HCT116 (cell line): ENCODE data around the gene FRAS1. TPM values are rescaled to one million over a fixed set of nuclear protein-coding genes. Genes with fewer than 3 reads are reported as not detected.

ENCODE experiments used
- ATAC-seq: fragments of 200-7000 bp; cut with Tn5 transposase; 2 replicates; pipeline ENCODE4 v1.9.1; 2020; ENCODE audit warnings: mild to moderate bottlenecking, moderate library complexity
- BruUV-seq: library from RNA; stranded (reverse); fragments of 400-500 nt; replicated peaks from 2 replicates; lab custom pipeline; 2021; lab: Mats Ljungman, UMichigan
- CTCF ChIA-PET: fragments of 300-600 bp; sonication (Branson Sonifier 250); formaldehyde crosslinking; loops from one replicate; lab custom pipeline; 2021; ENCODE audit warnings: antibody characterized with exemption; lab: Charles Lee
- POLR2A ChIA-PET: fragments of 300-600, 350-600 bp; sonication (Branson Sonifier 250); formaldehyde crosslinking; loops from one replicate; lab custom pipeline; 2021; ENCODE audit warnings: antibody characterized with exemption; lab: Charles Lee
- RAD21 ChIA-PET, 2 experiments: fragments of 300-600 bp; sonication (Branson Sonifier 250); formaldehyde crosslinking; loops; one replicate each; lab custom pipeline; 2023; ENCODE audit warnings: low total read pairs in 2 of 2; ENCODE audit not compliant: uncharacterized antibody in 2 of 2, unreplicated experiment in 2 of 2, low non-redundant PET in 1 of 2; lab: Charles Lee
- DNase-seq: peaks from one replicate; pipeline ENCODE4 v3.0.0-alpha.2; 2010; ENCODE audit warnings: low read depth, low spot score
- H2AFZ ChIP-seq: fragments of 200-600 bp; shearing (Covaris generic), sonication (generic); 2 replicates; pipeline ENCODE4 v1.6.1; 2017; ENCODE audit warnings: low read depth, mixed run types, mixed read lengths, antibody characterized with exemption, low read length; ENCODE audit not compliant: poor library complexity, severe bottlenecking
- H3K27ac ChIP-seq: 2 replicates; pipeline ENCODE4 v1.5.1; 2012; ENCODE audit warnings: low read depth, low read length
- H3K27me3 ChIP-seq: fragments of 200-600 bp; sonication (generic); 2 replicates; pipeline ENCODE4 v1.6.1; 2016; ENCODE audit warnings: mixed run types, low read length, mixed read lengths; ENCODE audit not compliant: insufficient read depth
- H3K36me3 ChIP-seq, 2 experiments: fragments of 200-500 bp in 1 of 2; fragments of 200-600 bp in 1 of 2; sonication (Bioruptor generic) in 1 of 2; sonication (generic) in 1 of 2; 2 replicates each; pipeline versions ENCODE4 v1.5.1 to v1.6.1; 2014 to 2016; ENCODE audit warnings: low read length in 2 of 2, inconsistent platforms in 1 of 2, mixed read lengths in 1 of 2, mixed run types in 1 of 2; ENCODE audit not compliant: insufficient read depth in 2 of 2, control insufficient read depth in 1 of 2
- H3K4me1 ChIP-seq, 2 experiments: fragments of 200-600 bp in 1 of 2; sonication (generic) in 1 of 2; 2 replicates each; pipeline versions ENCODE4 v1.5.1 to v1.6.1; 2012 to 2017; ENCODE audit warnings: low read length in 2 of 2, inconsistent platforms in 1 of 2, mild to moderate bottlenecking in 1 of 2, mixed read lengths in 1 of 2, mixed run types in 1 of 2, moderate library complexity in 1 of 2; ENCODE audit not compliant: insufficient read depth in 2 of 2, control insufficient read depth in 1 of 2
- H3K4me2 ChIP-seq: fragments of 200-600 bp; sonication (generic); 2 replicates; pipeline ENCODE4 v1.6.1; 2017; ENCODE audit warnings: mixed run types, low read length, mixed read lengths
- H3K4me3 ChIP-seq, 2 experiments: fragments of 200-600 bp in 1 of 2; sonication (generic) in 1 of 2; replicated peaks in 1 of 2; 2 replicates each; pipeline ENCODE4 v1.5.1; 2011 to 2016; ENCODE audit warnings: low read length in 2 of 2, control low read depth in 1 of 2, low read depth in 1 of 2, mild to moderate bottlenecking in 1 of 2, mixed read lengths in 1 of 2, mixed run types in 1 of 2
- H3K79me2 ChIP-seq: fragments of 200-600 bp; sonication (generic); 2 replicates; pipeline ENCODE4 v1.6.1; 2017; ENCODE audit warnings: mild to moderate bottlenecking, mixed run types, low read length, moderate library complexity, mixed read lengths; ENCODE audit not compliant: insufficient read depth
- H3K9ac ChIP-seq: fragments of 200-600 bp; sonication (generic); 2 replicates; pipeline ENCODE4 v1.6.1; 2016; ENCODE audit warnings: low read length, mixed read lengths
- H3K9me2 ChIP-seq: fragments of 200-600 bp; sonication (generic), shearing (Covaris generic); 2 replicates; pipeline ENCODE4 v1.6.1; 2017; ENCODE audit warnings: mixed run types, mild to moderate bottlenecking, moderate library complexity; ENCODE audit not compliant: insufficient read depth
- H3K9me3 ChIP-seq, 2 experiments: fragments of 200-500 bp in 1 of 2; fragments of 200-600 bp in 1 of 2; sonication (Bioruptor generic) in 1 of 2; sonication (generic) in 1 of 2; 2 replicates each; pipeline ENCODE4 v1.6.1; 2014 to 2017; ENCODE audit warnings: low read length in 2 of 2, mixed read lengths in 2 of 2, inconsistent platforms in 1 of 2, low read depth in 1 of 2, mild to moderate bottlenecking in 1 of 2, mixed run types in 1 of 2, moderate library complexity in 1 of 2; ENCODE audit not compliant: control insufficient read depth in 1 of 2, insufficient read depth in 1 of 2
- H4K20me1 ChIP-seq: fragments of 200-600 bp; sonication (generic), shearing (Covaris generic); 2 replicates; pipeline ENCODE4 v1.6.1; 2017; ENCODE audit warnings: mixed run types, mild to moderate bottlenecking, moderate library complexity; ENCODE audit not compliant: insufficient read depth
- CEBPB ChIP-seq: IDR thresholded peaks from 2 replicates; pipeline ENCODE4 v1.6.1; 2012; ENCODE audit warnings: low read depth
- CTCF ChIP-seq, 3 experiments: fragments of 200-600 bp in 1 of 3; sonication (generic) in 1 of 3; IDR thresholded peaks in 2 of 3; conservative IDR thresholded peaks in 1 of 3; 2 replicates each; pipeline ENCODE4 v1.5.1; 2012 to 2017; ENCODE audit warnings: low read depth in 2 of 3, low read length in 2 of 3, antibody characterized with exemption in 1 of 3, borderline replicate concordance in 1 of 3, control low read depth in 1 of 3, mild to moderate bottlenecking in 1 of 3, mixed read lengths in 1 of 3, mixed run types in 1 of 3, moderate library complexity in 1 of 3; ENCODE audit not compliant: insufficient read depth in 1 of 3
- EGR1 ChIP-seq: IDR thresholded peaks from 2 replicates; pipeline ENCODE4 v1.6.1; 2012; ENCODE audit warnings: low read depth
- ELF1 ChIP-seq: IDR thresholded peaks from 2 replicates; pipeline ENCODE4 v1.6.1; 2012; ENCODE audit warnings: low read depth, borderline replicate concordance
- FOSL1 ChIP-seq: IDR thresholded peaks from 2 replicates; pipeline ENCODE4 v1.6.1; 2012; ENCODE audit warnings: low read depth
- POLR2A ChIP-seq: IDR thresholded peaks from 2 replicates; pipeline ENCODE4 v1.7.0; 2011; ENCODE audit warnings: borderline replicate concordance; ENCODE audit not compliant: insufficient read depth, insufficient read length; ENCODE audit errors: extremely low read depth
- POLR2AphosphoS5 ChIP-seq: IDR thresholded peaks from 2 replicates; pipeline ENCODE4 v1.6.1; 2011; ENCODE audit warnings: mild to moderate bottlenecking, low read depth, low read length, moderate library complexity
- RAD21 ChIP-seq: IDR thresholded peaks from 2 replicates; pipeline ENCODE4 v1.6.1; 2012; ENCODE audit warnings: low read depth, mild to moderate bottlenecking
- SIN3A ChIP-seq: IDR thresholded peaks from 2 replicates; pipeline ENCODE4 v1.6.1; 2012; ENCODE audit warnings: low read depth
- SP1 ChIP-seq: IDR thresholded peaks from 2 replicates; pipeline ENCODE4 v1.6.1; 2012; ENCODE audit warnings: low read depth
- YY1 ChIP-seq: IDR thresholded peaks from 2 replicates; pipeline ENCODE4 v1.6.1; 2011; ENCODE audit warnings: low read length, low read depth, moderate library complexity, mild to moderate bottlenecking; ENCODE audit not compliant: insufficient replicate concordance; ENCODE audit errors: extremely low read depth
- ZFX ChIP-seq: fragments of 450-650 bp; IDR thresholded peaks from 2 replicates; pipeline ENCODE4 v1.6.1; 2017
- intact Hi-C: fragments of 100-400 bp; cut with micrococcal nuclease; formaldehyde crosslinking; loops from 2 replicates; pipeline ENCODE4 v1.10.0; 2022
- total RNA-seq: library from RNA; stranded (reverse); gene quantifications from one replicate; pipeline ENCODE4 v1.2.1, GENCODE V29; 2021; ENCODE audit not compliant: unreplicated experiment
- TF ChIP-seq, protein P1 (sequence below): IDR thresholded peaks from 2 replicates; pipeline ENCODE4 v1.6.1; 2012; ENCODE audit warnings: low read depth
- TF ChIP-seq, protein P2 (sequence below): IDR thresholded peaks from 2 replicates; pipeline ENCODE4 v1.6.1; 2012
- TF ChIP-seq, protein P3 (sequence below): IDR thresholded peaks from 2 replicates; pipeline ENCODE4 v1.6.1; 2011; ENCODE audit warnings: mild to moderate bottlenecking, low read length, moderate library complexity; ENCODE audit not compliant: insufficient replicate concordance; ENCODE audit errors: extremely low read depth

The FRAS1 gene
- total RNA-seq, 1 experiment from 2014 or later: 33.5 TPM

DNA sequence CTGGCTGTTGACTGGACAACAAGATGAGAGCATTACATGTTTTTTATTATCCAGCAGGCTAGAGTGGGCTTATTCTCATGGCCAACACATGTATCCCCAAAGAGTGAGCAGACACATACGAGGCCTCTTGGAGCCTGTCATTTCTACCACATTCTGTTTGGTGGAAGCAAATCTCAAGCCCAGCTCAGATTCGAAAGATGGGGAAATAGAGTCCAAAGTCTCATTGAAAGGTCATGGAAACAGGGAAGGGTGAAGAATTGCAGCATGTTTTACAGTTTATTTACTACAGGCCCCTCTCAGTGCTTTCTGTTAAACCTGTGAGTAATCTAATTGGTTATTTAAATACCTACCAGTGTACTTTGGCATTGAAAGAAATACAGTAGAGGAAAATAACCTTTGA lies 108.6 kb downstream of the FRAS1 start:
- TF ChIP-seq, protein P1, sequence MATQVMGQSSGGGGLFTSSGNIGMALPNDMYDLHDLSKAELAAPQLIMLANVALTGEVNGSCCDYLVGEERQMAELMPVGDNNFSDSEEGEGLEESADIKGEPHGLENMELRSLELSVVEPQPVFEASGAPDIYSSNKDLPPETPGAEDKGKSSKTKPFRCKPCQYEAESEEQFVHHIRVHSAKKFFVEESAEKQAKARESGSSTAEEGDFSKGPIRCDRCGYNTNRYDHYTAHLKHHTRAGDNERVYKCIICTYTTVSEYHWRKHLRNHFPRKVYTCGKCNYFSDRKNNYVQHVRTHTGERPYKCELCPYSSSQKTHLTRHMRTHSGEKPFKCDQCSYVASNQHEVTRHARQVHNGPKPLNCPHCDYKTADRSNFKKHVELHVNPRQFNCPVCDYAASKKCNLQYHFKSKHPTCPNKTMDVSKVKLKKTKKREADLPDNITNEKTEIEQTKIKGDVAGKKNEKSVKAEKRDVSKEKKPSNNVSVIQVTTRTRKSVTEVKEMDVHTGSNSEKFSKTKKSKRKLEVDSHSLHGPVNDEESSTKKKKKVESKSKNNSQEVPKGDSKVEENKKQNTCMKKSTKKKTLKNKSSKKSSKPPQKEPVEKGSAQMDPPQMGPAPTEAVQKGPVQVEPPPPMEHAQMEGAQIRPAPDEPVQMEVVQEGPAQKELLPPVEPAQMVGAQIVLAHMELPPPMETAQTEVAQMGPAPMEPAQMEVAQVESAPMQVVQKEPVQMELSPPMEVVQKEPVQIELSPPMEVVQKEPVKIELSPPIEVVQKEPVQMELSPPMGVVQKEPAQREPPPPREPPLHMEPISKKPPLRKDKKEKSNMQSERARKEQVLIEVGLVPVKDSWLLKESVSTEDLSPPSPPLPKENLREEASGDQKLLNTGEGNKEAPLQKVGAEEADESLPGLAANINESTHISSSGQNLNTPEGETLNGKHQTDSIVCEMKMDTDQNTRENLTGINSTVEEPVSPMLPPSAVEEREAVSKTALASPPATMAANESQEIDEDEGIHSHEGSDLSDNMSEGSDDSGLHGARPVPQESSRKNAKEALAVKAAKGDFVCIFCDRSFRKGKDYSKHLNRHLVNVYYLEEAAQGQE: no peak
- TF ChIP-seq CTCF (IDR thresholded peaks at IDR 0.05 in 2 of 3, conservative IDR thresholded peaks at IDR 0.05 in 1 of 3; ENCODE audit: borderline replicate concordance in 1 of 3, insufficient read depth in 1 of 3, low read depth in 2 of 3, low read length in 2 of 3) (no peak), RAD21 (no peak), ZFX (no peak), SP1 (no peak), EGR1 (no peak), SIN3A (no peak), ELF1 (no peak), FOSL1 (no peak), POLR2A (no peak), CEBPB (no peak), POLR2AphosphoS5 (no peak), YY1 (no peak)
- TF ChIP-seq, protein P2, sequence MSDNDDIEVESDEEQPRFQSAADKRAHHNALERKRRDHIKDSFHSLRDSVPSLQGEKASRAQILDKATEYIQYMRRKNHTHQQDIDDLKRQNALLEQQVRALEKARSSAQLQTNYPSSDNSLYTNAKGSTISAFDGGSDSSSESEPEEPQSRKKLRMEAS: no peak
- TF ChIP-seq, protein P3, sequence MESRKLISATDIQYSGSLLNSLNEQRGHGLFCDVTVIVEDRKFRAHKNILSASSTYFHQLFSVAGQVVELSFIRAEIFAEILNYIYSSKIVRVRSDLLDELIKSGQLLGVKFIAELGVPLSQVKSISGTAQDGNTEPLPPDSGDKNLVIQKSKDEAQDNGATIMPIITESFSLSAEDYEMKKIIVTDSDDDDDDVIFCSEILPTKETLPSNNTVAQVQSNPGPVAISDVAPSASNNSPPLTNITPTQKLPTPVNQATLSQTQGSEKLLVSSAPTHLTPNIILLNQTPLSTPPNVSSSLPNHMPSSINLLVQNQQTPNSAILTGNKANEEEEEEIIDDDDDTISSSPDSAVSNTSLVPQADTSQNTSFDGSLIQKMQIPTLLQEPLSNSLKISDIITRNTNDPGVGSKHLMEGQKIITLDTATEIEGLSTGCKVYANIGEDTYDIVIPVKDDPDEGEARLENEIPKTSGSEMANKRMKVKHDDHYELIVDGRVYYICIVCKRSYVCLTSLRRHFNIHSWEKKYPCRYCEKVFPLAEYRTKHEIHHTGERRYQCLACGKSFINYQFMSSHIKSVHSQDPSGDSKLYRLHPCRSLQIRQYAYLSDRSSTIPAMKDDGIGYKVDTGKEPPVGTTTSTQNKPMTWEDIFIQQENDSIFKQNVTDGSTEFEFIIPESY: no peak
- Histone ChIP-seq H3K4me1 (no peaks in the 10 kb centered on the region), H3K79me2 (no peaks in the 10 kb centered on the region), H3K27me3 (no peaks in the 10 kb centered on the region), H3K27ac (no peak overlapping the region), H3K9me3 (no peaks in the 10 kb centered on the region), H3K9me2 (no peaks in the 10 kb centered on the region), H3K4me2 (no peak overlapping the region), H3K9ac (no peak overlapping the region), H3K4me3 (no peak overlapping the region), H4K20me1 (no peaks in the 10 kb centered on the region), H3K36me3 (no peaks in the 10 kb centered on the region), H2AFZ (no peak overlapping the region)
- intact Hi-C loops: no loop called here
- BruUV-seq: no TSS peak
- RAD21 ChIA-PET: no interaction called here
- POLR2A ChIA-PET: no interaction called here
- CTCF ChIA-PET: no interaction called here
- no peak for DNase-seq
- no peak for ATAC-seq
